CD14-positive monocyte (primary cell): ENCODE measurements around the gene HIVEP3. TPM values are rescaled to one million over a fixed set of nuclear protein-coding genes. Genes with fewer than 3 reads are reported as not detected.
A peak's percentile ranks its signal among the peaks of the same experiment; 100 is the strongest.

Experiments
- DNase-seq, 3 donors: peaks; one replicate each; pipeline ENCODE4 v3.0.0-alpha.2; 2011 to 2022
- H2AFZ ChIP-seq: 2 replicates; pipeline ENCODE4 v1.6.0; 2012; ENCODE audit warnings: mild to moderate bottlenecking, low read depth, low read length, inconsistent platforms; ENCODE audit not compliant: insufficient read depth, poor library complexity, severe bottlenecking
- H3K27ac ChIP-seq, 2 donors: 1 replicate in 1 of 2; 2 replicates in 1 of 2; pipeline ENCODE4 v1.5.1; 2012 to 2013; ENCODE audit warnings: low read length in 2 of 2, control low read depth in 1 of 2, inconsistent platforms in 1 of 2, low read depth in 1 of 2, mild to moderate bottlenecking in 1 of 2
- H3K27me3 ChIP-seq, 2 donors: one replicate each; pipeline versions ENCODE4 v1.6.0 to v1.6.1; 2011 to 2013; ENCODE audit warnings: low read length in 2 of 2; ENCODE audit not compliant: control insufficient read depth in 2 of 2, insufficient read depth in 2 of 2
- H3K36me3 ChIP-seq, 2 donors: replicated peaks in 1 of 2; 1 replicate in 1 of 2; 2 replicates in 1 of 2; pipeline versions ENCODE4 v1.5.1 to v1.6.1; 2012 to 2013; ENCODE audit warnings: low read length in 2 of 2, control low read depth in 1 of 2, inconsistent platforms in 1 of 2, mild to moderate bottlenecking in 1 of 2; ENCODE audit not compliant: insufficient read depth in 2 of 2, control insufficient read depth in 1 of 2
- H3K4me1 ChIP-seq, 2 donors: 1 replicate in 1 of 2; 2 replicates in 1 of 2; pipeline versions ENCODE4 v1.5.1 to v1.6.1; 2012 to 2013; ENCODE audit warnings: low read length in 2 of 2, control low read depth in 1 of 2, inconsistent platforms in 1 of 2, mild to moderate bottlenecking in 1 of 2, moderate library complexity in 1 of 2; ENCODE audit not compliant: insufficient read depth in 2 of 2, control insufficient read depth in 1 of 2
- H3K4me2 ChIP-seq: replicated peaks from 2 replicates; pipeline ENCODE3; 2012; ENCODE audit warnings: low read length, moderate library complexity, mild to moderate bottlenecking; ENCODE audit not compliant: poor library complexity, severe bottlenecking; ENCODE audit errors: extremely low read depth
- H3K4me3 ChIP-seq, 3 experiments: fragments of 200-600 bp in 1 of 3; sonication (generic) in 1 of 3; replicated peaks in 1 of 3; 1 replicate in 2 of 3; 2 replicates in 1 of 3; pipeline ENCODE4 v1.5.1; 2011 to 2013; ENCODE audit warnings: low read length in 3 of 3, mild to moderate bottlenecking in 3 of 3, control low read depth in 2 of 3, low read depth in 2 of 3, inconsistent platforms in 1 of 3, moderate library complexity in 1 of 3
- H3K79me2 ChIP-seq: 2 replicates; pipeline ENCODE4 v1.6.0; 2012; ENCODE audit warnings: mild to moderate bottlenecking, control low read depth, inconsistent platforms, low read length, moderate library complexity; ENCODE audit not compliant: insufficient read depth
- H3K9ac ChIP-seq: 2 replicates; pipeline ENCODE4 v1.6.0; 2017; ENCODE audit warnings: low read length, mild to moderate bottlenecking; ENCODE audit not compliant: insufficient read depth, poor library complexity, severe bottlenecking
- H3K9me3 ChIP-seq, 2 donors: replicated peaks in 1 of 2; 1 replicate in 1 of 2; 2 replicates in 1 of 2; pipeline versions ENCODE4 v1.5.1 to v1.6.1; 2012 to 2013; ENCODE audit warnings: low read length in 2 of 2, control low read depth in 1 of 2; ENCODE audit not compliant: control insufficient read depth in 1 of 2, insufficient read depth in 1 of 2
- H4K20me1 ChIP-seq: 2 replicates; pipeline ENCODE4 v1.6.0; 2012; ENCODE audit warnings: mild to moderate bottlenecking, low read length, control low read depth, moderate library complexity; ENCODE audit not compliant: insufficient read depth
- H3K27ac Mint-ChIP-seq, 7 donors: one replicate each; pipeline ENCODE4 v1.8.0; 2020; ENCODE audit warnings: mild to moderate bottlenecking in 7 of 7, mixed read lengths in 7 of 7, moderate library complexity in 6 of 7, inconsistent platforms in 2 of 7
- H3K27me3 Mint-ChIP-seq, 3 donors: one replicate each; pipeline ENCODE4 v1.8.0; 2021 to 2022; ENCODE audit warnings: low read depth in 3 of 3, mild to moderate bottlenecking in 3 of 3, mixed read lengths in 3 of 3, moderate library complexity in 3 of 3, inconsistent platforms in 1 of 3
- H3K36me3 Mint-ChIP-seq, 2 donors: one replicate each; pipeline ENCODE4 v1.8.0; 2020; ENCODE audit warnings: mixed read lengths in 2 of 2, inconsistent platforms in 1 of 2, mild to moderate bottlenecking in 1 of 2
- H3K4me1 Mint-ChIP-seq: one replicate; pipeline ENCODE4 v1.8.0; 2020; ENCODE audit warnings: mild to moderate bottlenecking, mixed read lengths
- H3K4me3 Mint-ChIP-seq, 2 donors: one replicate each; pipeline ENCODE4 v1.8.0; 2020; ENCODE audit warnings: mild to moderate bottlenecking in 2 of 2, mixed read lengths in 2 of 2, moderate library complexity in 1 of 2
- H3K9me3 Mint-ChIP-seq, 7 donors: one replicate each; pipeline ENCODE4 v1.8.0; 2020 to 2022; ENCODE audit warnings: mixed read lengths in 7 of 7, mild to moderate bottlenecking in 6 of 7, moderate library complexity in 6 of 7, inconsistent platforms in 2 of 7
- WGBS: methylation state at CpG from one replicate; pipeline ENCODE4 v1.1.5; 2013; ENCODE audit warnings: missing lambda C conversion rate; ENCODE audit not compliant: insufficient coverage; 5-methylcytosine and 5-hydroxymethylcytosine counted together
- intact Hi-C, 2 donors: fragments of 100-400 bp; cut with micrococcal nuclease; formaldehyde crosslinking; loops; one replicate each; pipeline versions ENCODE4 v1.15.0 to v1.15.1; 2023
- polyA plus RNA-seq, 3 donors: library from polyadenylated mRNA; depleted of rRNA in 1 of 3; unstranded in 2 of 3; stranded (reverse) in 1 of 3; fragments of 300-500 nt in 2 of 3; fragments of >200 nt in 1 of 3; fragmentation: Illumina TruSeq in 2 of 3; gene quantifications; 1 replicate in 2 of 3; 2 replicates in 1 of 3; pipeline ENCODE4 v1.2.3, GENCODE V29; 2012 to 2021
- TF ChIP-seq, protein P1 (sequence below): fragments of 200-600 bp; IDR thresholded peaks from one replicate; pipeline ENCODE4 v1.8.0; 2022; ENCODE audit warnings: antibody characterized with exemption, mild to moderate bottlenecking

HIVEP3 gene
- polyA plus RNA-seq, 3 donors, result 1.2 to 3.7 (median 1.8) TPM

DNA sequence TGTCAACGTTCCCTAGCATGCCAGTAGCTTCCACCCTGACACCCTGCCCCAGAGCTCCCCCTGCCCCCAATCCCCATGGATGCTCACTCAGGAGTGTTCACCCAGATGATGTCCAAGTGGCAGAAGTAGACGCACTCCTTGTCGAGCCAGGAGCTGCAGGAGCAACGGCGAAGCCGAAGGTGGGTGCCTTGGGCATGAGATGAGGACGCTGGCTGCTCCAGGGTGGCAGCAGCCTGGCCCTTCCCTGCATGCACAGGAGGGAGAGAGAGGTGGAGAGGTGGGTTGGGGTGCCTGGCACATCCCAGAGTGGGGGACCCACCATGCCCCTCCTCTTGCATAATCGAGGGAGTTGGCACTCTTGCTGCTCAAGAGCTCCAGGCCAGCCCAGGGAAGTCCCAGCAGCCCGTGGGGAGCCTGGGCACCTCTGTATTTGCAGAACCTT, 434.7 kb downstream of the HIVEP3 start:
- Histone ChIP-seq H3K36me3 (no peaks in the 10 kb centered on the region), H3K27ac (no peak overlapping the region), H3K4me1 (peaks cover 6 to 13% of the 10 kb centered on the region in 2 donors), H3K9ac (no peak overlapping the region), H3K9me3 (no peaks in the 10 kb centered on the region), H3K27me3 (peaks cover 0 to 5% of the 10 kb centered on the region in 2 donors), H3K79me2 (no peaks in the 10 kb centered on the region), H3K4me3 (no peak overlapping the region), H4K20me1 (no peaks in the 10 kb centered on the region), H3K4me2 (no peak overlapping the region), H2AFZ (no peak overlapping the region)
- peak overlapping the region in 2 of 7 donors; percentile 50 to 54 for H3K27ac Mint-ChIP-seq
- no peak overlapping the region for H3K4me3 Mint-ChIP-seq
- TF ChIP-seq, protein P1, sequence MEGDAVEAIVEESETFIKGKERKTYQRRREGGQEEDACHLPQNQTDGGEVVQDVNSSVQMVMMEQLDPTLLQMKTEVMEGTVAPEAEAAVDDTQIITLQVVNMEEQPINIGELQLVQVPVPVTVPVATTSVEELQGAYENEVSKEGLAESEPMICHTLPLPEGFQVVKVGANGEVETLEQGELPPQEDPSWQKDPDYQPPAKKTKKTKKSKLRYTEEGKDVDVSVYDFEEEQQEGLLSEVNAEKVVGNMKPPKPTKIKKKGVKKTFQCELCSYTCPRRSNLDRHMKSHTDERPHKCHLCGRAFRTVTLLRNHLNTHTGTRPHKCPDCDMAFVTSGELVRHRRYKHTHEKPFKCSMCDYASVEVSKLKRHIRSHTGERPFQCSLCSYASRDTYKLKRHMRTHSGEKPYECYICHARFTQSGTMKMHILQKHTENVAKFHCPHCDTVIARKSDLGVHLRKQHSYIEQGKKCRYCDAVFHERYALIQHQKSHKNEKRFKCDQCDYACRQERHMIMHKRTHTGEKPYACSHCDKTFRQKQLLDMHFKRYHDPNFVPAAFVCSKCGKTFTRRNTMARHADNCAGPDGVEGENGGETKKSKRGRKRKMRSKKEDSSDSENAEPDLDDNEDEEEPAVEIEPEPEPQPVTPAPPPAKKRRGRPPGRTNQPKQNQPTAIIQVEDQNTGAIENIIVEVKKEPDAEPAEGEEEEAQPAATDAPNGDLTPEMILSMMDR, result no peak
- H3K36me3 Mint-ChIP-seq, result no peaks in the 10 kb centered on the region
- intact Hi-C loops, result no loop called here
- DNase-seq, result no peak
- WGBS, result 68% methylated on average over 7 of the region's 9 CpGs
- no peaks in the 10 kb centered on the region for H3K9me3 Mint-ChIP-seq
- peaks cover 23 to 35% (median 32%) of the 10 kb centered on the region in 3 donors for H3K27me3 Mint-ChIP-seq
- peaks cover 12% of the 10 kb centered on the region for H3K4me1 Mint-ChIP-seq

DNA sequence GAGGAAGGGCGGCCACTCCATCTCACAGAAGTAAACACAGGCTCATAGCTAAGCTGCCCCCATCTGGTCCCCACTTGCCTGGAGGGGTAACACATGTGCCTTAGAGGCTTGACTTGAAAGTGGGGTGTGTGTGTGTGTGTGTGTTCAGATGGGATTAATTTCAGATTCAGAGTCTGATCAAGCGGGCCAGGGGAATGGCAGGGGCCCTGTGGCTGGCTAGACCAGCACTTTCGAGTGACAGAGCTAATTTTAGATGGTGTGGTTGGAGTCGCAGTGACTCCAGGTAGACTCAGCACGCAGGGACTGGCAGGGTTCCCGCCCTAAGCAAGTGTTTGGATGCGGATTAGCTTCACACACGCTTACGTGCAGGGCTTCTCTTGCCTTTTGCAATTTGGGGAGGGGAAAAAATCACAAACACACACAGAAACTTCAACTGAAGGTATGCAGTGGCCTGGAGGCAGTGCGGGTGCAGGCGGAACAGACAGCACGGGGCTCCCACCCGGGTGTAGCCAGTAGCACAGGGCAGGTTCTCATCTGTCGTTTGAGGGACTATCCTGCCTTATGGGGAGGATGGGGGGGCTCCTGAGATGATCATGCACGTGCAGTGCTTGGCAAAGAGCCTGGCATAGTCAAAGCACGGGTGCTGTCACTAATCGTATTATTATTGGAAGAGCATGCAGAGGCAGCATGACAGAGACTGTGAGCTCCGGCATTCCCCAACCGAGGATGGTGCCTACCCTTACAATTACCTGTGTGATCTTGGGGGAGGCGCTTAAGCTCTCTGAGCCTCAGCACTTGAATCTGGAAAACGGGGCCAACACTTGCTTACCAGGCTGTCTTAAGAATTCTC, 435.5 kb downstream of the HIVEP3 start:
- Histone ChIP-seq H4K20me1 (no peaks in the 10 kb centered on the region), H2AFZ (no peak overlapping the region), H3K27ac (no peak overlapping the region), H3K79me2 (no peaks in the 10 kb centered on the region), H3K4me3 (no peak overlapping the region), H3K4me2 (no peak overlapping the region), H3K4me1 (peaks cover 6 to 13% of the 10 kb centered on the region in 2 donors), H3K9ac (no peak overlapping the region), H3K36me3 (no peaks in the 10 kb centered on the region), H3K9me3 (no peaks in the 10 kb centered on the region), H3K27me3 (peaks cover 0 to 5% of the 10 kb centered on the region in 2 donors)
- no peaks in the 10 kb centered on the region for H3K36me3 Mint-ChIP-seq
- intact Hi-C loops, result no loop called here
- WGBS, result 94% methylated on average over 11 of the region's 21 CpGs
- no peak for DNase-seq
- TF ChIP-seq, protein P1, result no peak
- H3K27ac Mint-ChIP-seq, result no peak overlapping the region
- peaks cover 12% of the 10 kb centered on the region for H3K4me1 Mint-ChIP-seq
- peaks cover 23 to 34% (median 32%) of the 10 kb centered on the region in 3 donors for H3K27me3 Mint-ChIP-seq
- no peaks in the 10 kb centered on the region for H3K9me3 Mint-ChIP-seq
- no peak overlapping the region for H3K4me3 Mint-ChIP-seq
